22Rv1 (cell line): ENCODE results near the gene SUN3.

Experiments used
- ZFX ChIP-seq: fragments of 450-650 bp; IDR thresholded peaks from 2 replicates; pipeline ENCODE4 v1.6.1; 2017; ENCODE audit warnings: antibody characterized with exemption, borderline replicate concordance
- TF ChIP-seq, protein P1 (sequence below): fragments of 450-650 bp; IDR thresholded peaks from 2 replicates; pipeline ENCODE4 v1.5.1; 2017; ENCODE audit warnings: mild to moderate bottlenecking

DNA sequence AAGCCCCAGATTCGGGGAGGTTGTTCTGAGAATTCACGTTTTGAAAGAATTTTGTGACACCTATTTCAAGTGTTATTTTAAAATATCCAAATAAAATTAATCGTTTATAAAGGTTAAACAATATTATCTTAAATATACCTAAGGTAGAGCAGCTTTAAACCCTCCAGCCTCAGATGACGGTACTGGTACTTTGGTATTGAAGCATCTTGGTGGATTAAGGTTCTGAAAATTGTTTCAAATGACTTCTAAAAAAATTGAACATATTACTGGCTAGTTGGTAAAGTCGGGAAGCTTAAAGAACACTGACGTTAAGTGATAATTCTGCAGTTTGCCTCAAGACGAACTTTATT lies 49.1 kb downstream of the SUN3 start:
- TF ChIP-seq, protein P1, sequence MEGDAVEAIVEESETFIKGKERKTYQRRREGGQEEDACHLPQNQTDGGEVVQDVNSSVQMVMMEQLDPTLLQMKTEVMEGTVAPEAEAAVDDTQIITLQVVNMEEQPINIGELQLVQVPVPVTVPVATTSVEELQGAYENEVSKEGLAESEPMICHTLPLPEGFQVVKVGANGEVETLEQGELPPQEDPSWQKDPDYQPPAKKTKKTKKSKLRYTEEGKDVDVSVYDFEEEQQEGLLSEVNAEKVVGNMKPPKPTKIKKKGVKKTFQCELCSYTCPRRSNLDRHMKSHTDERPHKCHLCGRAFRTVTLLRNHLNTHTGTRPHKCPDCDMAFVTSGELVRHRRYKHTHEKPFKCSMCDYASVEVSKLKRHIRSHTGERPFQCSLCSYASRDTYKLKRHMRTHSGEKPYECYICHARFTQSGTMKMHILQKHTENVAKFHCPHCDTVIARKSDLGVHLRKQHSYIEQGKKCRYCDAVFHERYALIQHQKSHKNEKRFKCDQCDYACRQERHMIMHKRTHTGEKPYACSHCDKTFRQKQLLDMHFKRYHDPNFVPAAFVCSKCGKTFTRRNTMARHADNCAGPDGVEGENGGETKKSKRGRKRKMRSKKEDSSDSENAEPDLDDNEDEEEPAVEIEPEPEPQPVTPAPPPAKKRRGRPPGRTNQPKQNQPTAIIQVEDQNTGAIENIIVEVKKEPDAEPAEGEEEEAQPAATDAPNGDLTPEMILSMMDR: no peak
- no peak for TF ChIP-seq ZFX
